Measurements from ENCODE around the gene MESP1.

GRCh38 chr15:89760303-89761008 is 9.4 kb upstream of the MESP1 start:
- TF ChIP-seq NFIC (IDR thresholded peaks at IDR 0.05; ENCODE audit: low read length) (no peak), CAMTA2 (CRISPR knock-in tag; IDR thresholded peaks at IDR 0.05; ENCODE audit: borderline replicate concordance) (no peak), ZKSCAN5 (CRISPR knock-in tag; IDR thresholded peaks at IDR 0.05) (no peak), DR1 (CRISPR knock-in tag; IDR thresholded peaks at IDR 0.05) (no peak), CTCF (CRISPR knock-in tag; IDR thresholded peaks at IDR 0.05) (peak; percentile 98), TGIF2 (CRISPR knock-in tag; IDR thresholded peaks at IDR 0.05) (no peak), MTF1 (CRISPR knock-in tag; IDR thresholded peaks at IDR 0.05) (no peak), ATF1 (CRISPR knock-in tag; IDR thresholded peaks at IDR 0.05) (no peak), STAT5B (CRISPR knock-in tag; IDR thresholded peaks at IDR 0.05) (no peak), POLR2AphosphoS5 (IDR thresholded peaks at IDR 0.05; ENCODE audit: low read depth, low read length) (no peak), ZNF512 (CRISPR knock-in tag; IDR thresholded peaks at IDR 0.05) (no peak), FOXP4 (CRISPR knock-in tag; IDR thresholded peaks at IDR 0.05) (no peak), ZNF274 (CRISPR knock-in tag; IDR thresholded peaks at IDR 0.05) (no peak), RAD21 (CRISPR knock-in tag; IDR thresholded peaks at IDR 0.05) (peak; percentile 96)

Data from HepG2 (cell line).